ENCODE data around the gene PARD3B. TPM values are rescaled to one million over a fixed set of nuclear protein-coding genes. Genes with fewer than 3 reads are reported as not detected.

Gene PARD3B
- total and polyA plus RNA-seq, 2 of the 13 experiments (the other 11 are each of a cell fraction or from before 2014, with no cell fraction given) = 0.71 to 2.3 TPM

DNA sequence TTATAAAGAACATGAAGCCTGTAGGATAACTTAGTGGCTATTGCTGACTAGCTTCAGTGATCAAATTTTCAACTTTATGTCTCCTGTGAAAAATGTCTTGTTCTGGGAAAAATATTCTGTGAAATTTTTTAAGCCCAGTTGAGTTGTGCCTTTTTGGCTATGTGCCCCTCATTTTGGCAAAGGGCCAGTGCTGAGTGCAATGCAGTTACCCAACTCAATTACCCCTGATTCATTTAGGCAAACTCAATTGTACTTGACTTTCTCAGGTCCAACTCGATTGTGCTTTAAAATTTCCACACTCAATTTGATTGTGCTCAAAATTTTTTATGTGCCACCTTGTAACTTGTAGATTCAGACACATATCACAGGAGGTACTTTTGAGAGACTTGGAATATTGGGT, 588.3 kb downstream of the PARD3B start:
- no peak overlapping the region for H3K27ac ChIP-seq (ENCODE audit: extremely low read length, insufficient read depth, low read length)
- no peaks in the 10 kb centered on the region for H4K20me1 ChIP-seq (ENCODE audit: insufficient read depth, low read length)
- no peaks in the 10 kb centered on the region for H3K27me3 ChIP-seq (ENCODE audit: control insufficient read depth in 1 of 2, insufficient read depth in 2 of 2, low read length in 2 of 2)
- no peak for FAIRE-seq
- H3K9ac ChIP-seq (ENCODE audit: insufficient read depth, low read depth, low read length) = no peak overlapping the region
- H3K9me3 ChIP-seq (ENCODE audit: low read length) = peaks cover 25% of the 10 kb centered on the region; the same call in 1 of the 2 replicates
- no peaks in the 10 kb centered on the region for H3K79me2 ChIP-seq (ENCODE audit: insufficient read depth, low read length)
- no peaks in the 10 kb centered on the region for H3K36me3 ChIP-seq (replicated peaks in 1 of 2; ENCODE audit: control insufficient read depth in 1 of 2, insufficient read depth in 2 of 2, low read length in 2 of 2)
- TF ChIP-seq MED8 (CRISPR knock-in tag; IDR thresholded peaks at IDR 0.05; ENCODE audit: insufficient replicate concordance) (no peak), HCFC1 (IDR thresholded peaks at IDR 0.05; ENCODE audit: low read depth, low read length) (no peak), ZNF775 (CRISPR knock-in tag; IDR thresholded peaks at IDR 0.05; ENCODE audit: borderline replicate concordance) (no peak), ZSCAN31 (CRISPR knock-in tag; IDR thresholded peaks at IDR 0.05; ENCODE audit: low read depth) (no peak), KDM4B (CRISPR knock-in tag; IDR thresholded peaks at IDR 0.05) (no peak), SPEN (CRISPR knock-in tag; IDR thresholded peaks at IDR 0.05; ENCODE audit: low read depth) (no peak), ZNF839 (CRISPR knock-in tag; IDR thresholded peaks at IDR 0.05; ENCODE audit: borderline replicate concordance) (no peak), CEBPG (CRISPR knock-in tag; IDR thresholded peaks at IDR 0.05) (no peak)
- TF ChIP-seq, protein P1, sequence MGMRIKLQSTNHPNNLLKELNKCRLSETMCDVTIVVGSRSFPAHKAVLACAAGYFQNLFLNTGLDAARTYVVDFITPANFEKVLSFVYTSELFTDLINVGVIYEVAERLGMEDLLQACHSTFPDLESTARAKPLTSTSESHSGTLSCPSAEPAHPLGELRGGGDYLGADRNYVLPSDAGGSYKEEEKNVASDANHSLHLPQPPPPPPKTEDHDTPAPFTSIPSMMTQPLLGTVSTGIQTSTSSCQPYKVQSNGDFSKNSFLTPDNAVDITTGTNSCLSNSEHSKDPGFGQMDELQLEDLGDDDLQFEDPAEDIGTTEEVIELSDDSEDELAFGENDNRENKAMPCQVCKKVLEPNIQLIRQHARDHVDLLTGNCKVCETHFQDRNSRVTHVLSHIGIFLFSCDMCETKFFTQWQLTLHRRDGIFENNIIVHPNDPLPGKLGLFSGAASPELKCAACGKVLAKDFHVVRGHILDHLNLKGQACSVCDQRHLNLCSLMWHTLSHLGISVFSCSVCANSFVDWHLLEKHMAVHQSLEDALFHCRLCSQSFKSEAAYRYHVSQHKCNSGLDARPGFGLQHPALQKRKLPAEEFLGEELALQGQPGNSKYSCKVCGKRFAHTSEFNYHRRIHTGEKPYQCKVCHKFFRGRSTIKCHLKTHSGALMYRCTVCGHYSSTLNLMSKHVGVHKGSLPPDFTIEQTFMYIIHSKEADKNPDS (CRISPR knock-in tag; IDR thresholded peaks at IDR 0.05) = no peak
- TF ChIP-seq, protein P2, sequence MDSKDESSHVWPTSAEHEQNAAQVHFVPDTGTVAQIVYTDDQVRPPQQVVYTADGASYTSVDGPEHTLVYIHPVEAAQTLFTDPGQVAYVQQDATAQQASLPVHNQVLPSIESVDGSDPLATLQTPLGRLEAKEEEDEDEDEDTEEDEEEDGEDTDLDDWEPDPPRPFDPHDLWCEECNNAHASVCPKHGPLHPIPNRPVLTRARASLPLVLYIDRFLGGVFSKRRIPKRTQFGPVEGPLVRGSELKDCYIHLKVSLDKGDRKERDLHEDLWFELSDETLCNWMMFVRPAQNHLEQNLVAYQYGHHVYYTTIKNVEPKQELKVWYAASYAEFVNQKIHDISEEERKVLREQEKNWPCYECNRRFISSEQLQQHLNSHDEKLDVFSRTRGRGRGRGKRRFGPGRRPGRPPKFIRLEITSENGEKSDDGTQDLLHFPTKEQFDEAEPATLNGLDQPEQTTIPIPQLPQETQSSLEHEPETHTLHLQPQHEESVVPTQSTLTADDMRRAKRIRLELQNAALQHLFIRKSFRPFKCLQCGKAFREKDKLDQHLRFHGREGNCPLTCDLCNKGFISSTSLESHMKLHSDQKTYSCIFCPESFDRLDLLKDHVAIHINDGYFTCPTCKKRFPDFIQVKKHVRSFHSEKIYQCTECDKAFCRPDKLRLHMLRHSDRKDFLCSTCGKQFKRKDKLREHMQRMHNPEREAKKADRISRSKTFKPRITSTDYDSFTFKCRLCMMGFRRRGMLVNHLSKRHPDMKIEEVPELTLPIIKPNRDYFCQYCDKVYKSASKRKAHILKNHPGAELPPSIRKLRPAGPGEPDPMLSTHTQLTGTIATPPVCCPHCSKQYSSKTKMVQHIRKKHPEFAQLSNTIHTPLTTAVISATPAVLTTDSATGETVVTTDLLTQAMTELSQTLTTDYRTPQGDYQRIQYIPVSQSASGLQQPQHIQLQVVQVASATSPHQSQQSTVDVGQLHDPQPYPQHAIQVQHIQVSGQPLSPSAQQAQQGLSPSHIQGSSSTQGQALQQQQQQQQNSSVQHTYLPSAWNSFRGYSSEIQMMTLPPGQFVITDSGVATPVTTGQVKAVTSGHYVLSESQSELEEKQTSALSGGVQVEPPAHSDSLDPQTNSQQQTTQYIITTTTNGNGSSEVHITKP (CRISPR knock-in tag; IDR thresholded peaks at IDR 0.05; ENCODE audit: low read depth) = no peak
- TF ChIP-seq, protein P3, sequence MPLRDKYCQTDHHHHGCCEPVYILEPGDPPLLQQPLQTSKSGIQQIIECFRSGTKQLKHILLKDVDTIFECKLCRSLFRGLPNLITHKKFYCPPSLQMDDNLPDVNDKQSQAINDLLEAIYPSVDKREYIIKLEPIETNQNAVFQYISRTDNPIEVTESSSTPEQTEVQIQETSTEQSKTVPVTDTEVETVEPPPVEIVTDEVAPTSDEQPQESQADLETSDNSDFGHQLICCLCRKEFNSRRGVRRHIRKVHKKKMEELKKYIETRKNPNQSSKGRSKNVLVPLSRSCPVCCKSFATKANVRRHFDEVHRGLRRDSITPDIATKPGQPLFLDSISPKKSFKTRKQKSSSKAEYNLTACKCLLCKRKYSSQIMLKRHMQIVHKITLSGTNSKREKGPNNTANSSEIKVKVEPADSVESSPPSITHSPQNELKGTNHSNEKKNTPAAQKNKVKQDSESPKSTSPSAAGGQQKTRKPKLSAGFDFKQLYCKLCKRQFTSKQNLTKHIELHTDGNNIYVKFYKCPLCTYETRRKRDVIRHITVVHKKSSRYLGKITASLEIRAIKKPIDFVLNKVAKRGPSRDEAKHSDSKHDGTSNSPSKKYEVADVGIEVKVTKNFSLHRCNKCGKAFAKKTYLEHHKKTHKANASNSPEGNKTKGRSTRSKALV (CRISPR knock-in tag; IDR thresholded peaks at IDR 0.05) = no peak
- no TSS peak for BruUV-seq (replicated peaks)
- intact Hi-C loops (cut with micrococcal nuclease; ENCODE audit: unreplicated experiment) (no loop called here), in situ Hi-C loops (cut with HindIII; ENCODE audit: extremely low pct_ligation_motif_present, low pct_unique_long_range_greater_than_20kb) (no loop called here)
- H2AFZ ChIP-seq (ENCODE audit: low read length) = no peak overlapping the region
- H3K4me3 ChIP-seq (replicated peaks in 1 of 3; ENCODE audit: insufficient read depth in 1 of 3, low read depth in 2 of 3, low read length in 3 of 3) = no peak overlapping the region
- no peak for DNase-seq (ENCODE audit: low spot score)
- ATAC-seq = no peak
- 13% methylated on average over 1 of the region's 1 CpG for WGBS (ENCODE audit: low lambda C conversion rate)
- POLR2A ChIA-PET = no interaction called here
- CTCF ChIA-PET (ENCODE audit: low intra/inter-chr PET ratio, low total read pairs) = no interaction called here
- H3K4me1 ChIP-seq (ENCODE audit: insufficient read depth, low read length) = no peaks in the 10 kb centered on the region
- no peak overlapping the region for H3K4me2 ChIP-seq (ENCODE audit: low read depth, low read length)

Measured in HepG2 (cell line).